OCI-LY7 (cell line): ENCODE measurements around the gene LRBA. TPM values are rescaled to one million over a fixed set of nuclear protein-coding genes. Genes with fewer than 3 reads are reported as not detected.

ENCODE experiments used
- BruUV-seq: library from RNA; stranded (reverse); fragments of 400-500 nt; replicated peaks from 2 replicates; lab custom pipeline; 2021; lab: Mats Ljungman, UMichigan
- CTCF ChIA-PET: fragments of 300-600 bp; sonication (Branson Sonifier 250); formaldehyde crosslinking; loops from one replicate; lab custom pipeline; 2022; ENCODE audit warnings: antibody characterized with exemption; ENCODE audit not compliant: unreplicated experiment; lab: Charles Lee
- POLR2A ChIA-PET: fragments of 300-600 bp; sonication (Branson Sonifier 250); formaldehyde crosslinking; loops from one replicate; lab custom pipeline; 2022; ENCODE audit warnings: antibody characterized with exemption; lab: Charles Lee
- DNase-seq: peaks from one replicate; pipeline ENCODE4 v3.0.0-alpha.2; 2015; ENCODE audit warnings: low spot score
- H2AFZ ChIP-seq: fragments of 200-600 bp; sonication (generic), shearing (Covaris generic); 2 replicates; pipeline ENCODE4 v1.6.1; 2014; ENCODE audit warnings: mild to moderate bottlenecking, antibody characterized with exemption, low read length, moderate library complexity
- H3K27ac ChIP-seq: fragments of 200-600 bp; sonication (generic); 2 replicates; pipeline ENCODE4 v1.5.1; 2014; ENCODE audit warnings: mixed run types, low read depth, mild to moderate bottlenecking, moderate library complexity, low read length, inconsistent platforms; ENCODE audit not compliant: poor library complexity, severe bottlenecking
- H3K36me3 ChIP-seq: fragments of 200-600 bp; sonication (generic); 2 replicates; pipeline ENCODE4 v1.6.1; 2014; ENCODE audit warnings: mild to moderate bottlenecking, antibody characterized with exemption, low read length, moderate library complexity, mixed read lengths; ENCODE audit not compliant: insufficient read depth
- H3K4me1 ChIP-seq: fragments of 200-600 bp; sonication (generic); 2 replicates; pipeline ENCODE4 v1.5.1; 2014; ENCODE audit warnings: mild to moderate bottlenecking, low read length; ENCODE audit not compliant: insufficient read depth, poor library complexity, severe bottlenecking
- H3K4me2 ChIP-seq: fragments of 200-600 bp; sonication (generic); 2 replicates; pipeline ENCODE4 v1.6.1; 2014; ENCODE audit warnings: mild to moderate bottlenecking, low read length
- H3K4me3 ChIP-seq: fragments of 200-600 bp; sonication (generic); 2 replicates; pipeline ENCODE4 v1.5.1; 2014; ENCODE audit warnings: mild to moderate bottlenecking, low read depth, low read length; ENCODE audit not compliant: poor library complexity, severe bottlenecking
- H3K79me2 ChIP-seq: fragments of 200-600 bp; sonication (generic); 2 replicates; pipeline ENCODE4 v1.6.1; 2016; ENCODE audit warnings: low read depth, mild to moderate bottlenecking, low read length, moderate library complexity, mixed read lengths; ENCODE audit not compliant: insufficient read depth
- H3K9me2 ChIP-seq: fragments of 200-600 bp; sonication (generic); 2 replicates; pipeline ENCODE4 v1.6.1; 2016; ENCODE audit warnings: mild to moderate bottlenecking, low read length, mixed read lengths; ENCODE audit not compliant: insufficient read depth
- H3K9me3 ChIP-seq: fragments of 200-600 bp; sonication (generic); 2 replicates; pipeline ENCODE4 v1.6.1; 2014; ENCODE audit warnings: mild to moderate bottlenecking, mixed run types, low read length, mixed read lengths
- H4K20me1 ChIP-seq: fragments of 200-600 bp; sonication (generic); 2 replicates; pipeline ENCODE4 v1.6.1; 2014; ENCODE audit warnings: mild to moderate bottlenecking, antibody characterized with exemption, low read length, moderate library complexity, mixed read lengths; ENCODE audit not compliant: insufficient read depth
- CTCF ChIP-seq: fragments of 200-600 bp; sonication (generic); conservative IDR thresholded peaks from 2 replicates; pipeline ENCODE4 v1.5.1; 2014; ENCODE audit warnings: mild to moderate bottlenecking, antibody characterized with exemption, low read length, moderate library complexity, mixed read lengths
- EZH2phosphoT487 ChIP-seq: fragments of 200-600 bp; sonication (generic); IDR thresholded peaks from 2 replicates; pipeline ENCODE4 v1.6.1; 2018; ENCODE audit warnings: low read depth, borderline replicate concordance, mild to moderate bottlenecking, mixed run types, antibody characterized with exemption, low read length, moderate library complexity, mixed read lengths
- intact Hi-C: fragments of 100-400 bp; cut with micrococcal nuclease; formaldehyde crosslinking; loops from one replicate; pipeline ENCODE4 v1.10.0; 2022; ENCODE audit not compliant: unreplicated experiment
- total RNA-seq, 2 experiments: library from RNA; depleted of rRNA in 1 of 2; stranded (reverse); fragments of >200 nt in 1 of 2; shearing (Covaris generic) in 1 of 2; gene quantifications; 2 replicates each; pipeline ENCODE4 v1.2.3, GENCODE V29; 2014 to 2022

The LRBA gene
- total RNA-seq, 2 experiments from 2014 or later, result 60.4 to 66.7 TPM

GRCh38 chr4:150493851-150494250, 521.2 kb downstream of the LRBA start:
- Histone ChIP-seq H3K36me3 (no peaks in the 10 kb centered on the region), H3K4me1 (no peaks in the 10 kb centered on the region), H3K4me2 (no peak overlapping the region), H4K20me1 (no peaks in the 10 kb centered on the region), H3K27ac (no peak overlapping the region), H2AFZ (no peak overlapping the region), H3K9me3 (no peaks in the 10 kb centered on the region), H3K9me2 (no peaks in the 10 kb centered on the region), H3K79me2 (no peaks in the 10 kb centered on the region), H3K4me3 (no peak overlapping the region)
- no TSS peak for BruUV-seq
- CTCF ChIA-PET, result interaction anchor here (0.8 kb wide), 1 partner anchor 55 kb away, joined by 3 read pairs; no protein-coding TSS in a partner anchor
- no peak for DNase-seq
- POLR2A ChIA-PET, result interaction anchor here (0.5 to 0.7 kb wide), 3 partner anchors 30 to 823 kb away, joined by 4 to 5 read pairs (median 5); no protein-coding TSS in a partner anchor
- TF ChIP-seq EZH2phosphoT487 (no peak), CTCF (no peak)
- intact Hi-C loops, result no loop called here

GRCh38 chr4:150491132-150492049, 523.7 kb downstream of the LRBA start:
- Histone ChIP-seq H3K9me3 (no peaks in the 10 kb centered on the region), H4K20me1 (no peaks in the 10 kb centered on the region), H3K9me2 (no peaks in the 10 kb centered on the region), H3K4me2 (no peak overlapping the region), H3K4me3 (no peak overlapping the region), H3K4me1 (no peaks in the 10 kb centered on the region), H3K27ac (no peak overlapping the region), H3K79me2 (no peaks in the 10 kb centered on the region), H3K36me3 (no peaks in the 10 kb centered on the region), H2AFZ (no peak overlapping the region)
- no TSS peak for BruUV-seq
- POLR2A ChIA-PET, result interaction anchor here (1.5 kb wide), 1 partner anchor 23 kb away, joined by 4 read pairs; no protein-coding TSS in a partner anchor
- CTCF ChIA-PET, result no interaction called here
- no peak for DNase-seq
- intact Hi-C loops, result no loop called here
- TF ChIP-seq CTCF, result no peak
- no peak for TF ChIP-seq EZH2phosphoT487

- no peak for DNase-seq
- intact Hi-C loops, result no loop called here
- H3K4me2 ChIP-seq, result no peak overlapping the region
- POLR2A ChIA-PET, result no interaction called here
- no peaks in the 10 kb centered on the region for H3K4me1 ChIP-seq
- H3K79me2 ChIP-seq, result no peaks in the 10 kb centered on the region
- no peak overlapping the region for H3K27ac ChIP-seq
- H3K36me3 ChIP-seq, result no peaks in the 10 kb centered on the region
- TF ChIP-seq CTCF, result no peak
- CTCF ChIA-PET, result no interaction called here
- no peak overlapping the region for H3K4me3 ChIP-seq
- no TSS peak for BruUV-seq
- no peaks in the 10 kb centered on the region for H4K20me1 ChIP-seq
- no peaks in the 10 kb centered on the region for H3K9me2 ChIP-seq
- H2AFZ ChIP-seq, result no peak overlapping the region
- no peaks in the 10 kb centered on the region for H3K9me3 ChIP-seq
Measured at GRCh38 chr4:150482581-150482980, 532.5 kb downstream of the LRBA start.
